Activated gamma-delta T cell (primary cell): ENCODE measurements around the gene PHF24.
"Not testable (repeated sequence)": the region's sequence is repeated elsewhere in the genome, so short reads cannot be mapped to it uniquely, and the experiment has no call there.

Experiments
- DNase-seq: peaks from one replicate; lab custom pipeline; 2025; lab: John Stamatoyannopoulos, UW
- total RNA-seq, 2 donors: gene quantifications; one replicate each; lab custom pipeline; 2026; lab: John Stamatoyannopoulos, UW

The PHF24 gene
- total RNA-seq, result 0 to 0.04 reads per million in 2 donors

DNA sequence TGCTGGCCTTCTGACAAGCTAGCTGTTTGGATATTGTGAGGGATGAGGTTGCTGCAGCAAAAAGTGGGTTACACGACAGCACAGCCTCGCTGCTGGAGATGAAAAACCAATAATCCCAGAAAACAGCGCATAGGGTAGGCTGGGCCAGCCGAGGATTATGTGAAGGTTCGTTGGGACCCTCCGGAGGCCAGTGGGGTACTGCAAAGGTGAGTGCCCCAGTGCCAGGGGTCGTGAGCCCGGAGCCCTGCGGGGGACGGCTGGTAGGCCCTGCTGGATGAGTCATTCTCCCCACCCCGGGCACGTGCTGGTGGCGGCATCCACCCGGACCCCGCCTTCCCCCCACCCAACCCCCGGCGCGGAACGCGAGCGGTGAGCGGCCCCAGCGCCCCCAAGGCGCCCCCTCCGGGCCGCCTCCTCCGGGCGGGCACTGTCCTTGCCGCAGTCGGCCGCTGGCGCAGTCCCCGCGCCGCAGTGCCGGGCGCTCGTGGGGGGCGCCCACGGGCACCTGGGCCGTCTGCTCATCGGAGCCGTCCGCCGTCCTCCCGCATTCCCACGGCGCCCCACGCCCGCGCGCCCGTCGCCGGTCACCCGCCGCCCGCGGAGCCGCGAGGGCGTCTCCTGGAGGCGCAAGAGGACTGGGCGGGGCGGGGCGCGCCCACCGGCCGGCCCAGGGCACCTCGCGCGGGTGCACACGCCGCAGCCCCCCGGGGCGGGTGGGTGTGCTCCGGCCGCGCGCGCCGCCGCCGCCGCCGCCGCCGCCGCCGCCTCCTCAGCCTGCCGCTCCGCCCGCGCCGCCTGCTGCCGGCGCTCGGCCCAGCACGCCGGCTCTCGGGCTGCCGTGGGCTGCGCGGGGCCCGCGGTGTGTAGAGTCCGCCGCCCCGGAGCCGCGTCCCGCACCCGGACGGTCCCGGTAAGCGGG lies at the start of gene PHF24:
PHF24 (plus strand) TSS at position 794 of the 919 bp plus-strand sequence. CDS start 13,014 bp downstream, outside the sequence.
- no peak for DNase-seq

GRCh38 chr9:34927061-34927460 lies 31.0 kb upstream of the PHF24 start:
- no peak for DNase-seq

DNA sequence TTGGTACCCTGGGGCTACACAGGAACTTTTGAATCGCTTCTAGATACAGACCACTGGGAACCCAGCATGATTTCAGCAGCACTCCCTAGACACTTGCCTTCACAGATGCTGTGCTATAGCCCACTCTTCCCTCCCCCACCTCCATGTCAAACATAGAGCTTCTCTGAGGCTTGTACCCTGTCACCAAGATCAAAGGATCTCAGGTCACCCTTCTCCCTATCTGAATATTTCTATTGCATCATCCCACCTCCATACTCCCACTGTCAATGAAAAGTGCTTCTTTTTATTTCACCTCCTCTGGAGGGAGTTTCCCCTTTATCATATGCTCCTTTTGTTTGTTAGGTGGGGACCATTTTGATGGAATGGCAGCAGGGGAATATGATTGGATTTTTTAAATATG lies 29.2 kb upstream of the PHF24 start:
- DNase-seq, result no peak

DNA sequence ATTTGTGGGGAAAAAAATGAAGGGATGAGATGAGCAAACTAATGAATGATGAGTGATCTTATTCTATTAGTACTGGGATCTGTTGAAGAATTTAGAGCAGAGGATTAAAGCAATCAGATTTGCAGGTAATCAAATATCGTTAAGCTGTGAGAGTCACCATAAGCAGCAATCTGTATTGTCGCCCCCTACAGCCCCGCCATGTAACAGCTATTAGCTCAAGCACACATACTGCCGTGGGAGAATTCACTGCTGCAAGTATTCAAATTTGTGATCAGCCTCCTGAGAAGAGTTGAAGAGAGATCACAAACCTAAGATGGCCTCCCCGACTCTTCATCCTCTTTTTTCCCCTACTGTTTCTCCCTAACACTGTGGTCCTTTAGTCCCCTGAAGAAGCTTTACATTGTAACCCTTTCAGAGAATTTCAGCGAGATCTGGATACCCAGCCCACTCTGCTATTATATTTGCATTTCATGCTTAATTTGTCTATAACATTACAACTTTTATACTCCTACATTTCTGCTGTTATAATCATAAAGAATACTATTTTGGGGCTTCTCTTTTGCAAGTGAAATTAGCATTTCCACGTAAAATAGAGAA lies 28.5 kb upstream of the PHF24 start:
- DNase-seq, result no peak

- DNase-seq, result not testable (repeated sequence)
Observed at GRCh38 chr9:34939989-34940388, 18.1 kb upstream of the PHF24 start.

- DNase-seq, result no peak
Observed at GRCh38 chr9:34948451-34948850, 9.6 kb upstream of the PHF24 start.

GRCh38 chr9:34954225-34954624 lies 3.9 kb upstream of the PHF24 start:
- DNase-seq, result no peak

DNA sequence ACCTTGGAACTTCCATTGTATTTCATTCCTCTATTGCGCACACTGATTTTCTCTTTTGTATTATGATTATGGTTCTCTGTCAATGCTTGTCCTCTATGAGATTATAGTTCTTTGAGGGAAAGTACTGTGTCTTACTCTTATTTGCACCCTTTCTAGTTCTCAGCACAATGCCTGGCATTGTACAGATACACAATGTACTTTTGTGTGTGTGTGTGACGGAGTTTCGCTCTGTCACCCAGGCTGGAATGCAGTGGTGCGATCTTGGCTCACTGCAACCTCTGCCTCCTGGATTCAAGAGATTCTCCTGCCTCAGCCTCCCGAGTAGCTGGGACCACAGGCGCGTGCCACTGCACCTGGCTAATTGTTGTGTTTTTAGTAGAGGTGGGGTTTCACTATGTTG lies 2.0 kb upstream of the PHF24 start:
- not testable (repeated sequence) for DNase-seq

- no peak for DNase-seq
Observed at GRCh38 chr9:34956648-34957047, 1.4 kb upstream of the PHF24 start.

DNA sequence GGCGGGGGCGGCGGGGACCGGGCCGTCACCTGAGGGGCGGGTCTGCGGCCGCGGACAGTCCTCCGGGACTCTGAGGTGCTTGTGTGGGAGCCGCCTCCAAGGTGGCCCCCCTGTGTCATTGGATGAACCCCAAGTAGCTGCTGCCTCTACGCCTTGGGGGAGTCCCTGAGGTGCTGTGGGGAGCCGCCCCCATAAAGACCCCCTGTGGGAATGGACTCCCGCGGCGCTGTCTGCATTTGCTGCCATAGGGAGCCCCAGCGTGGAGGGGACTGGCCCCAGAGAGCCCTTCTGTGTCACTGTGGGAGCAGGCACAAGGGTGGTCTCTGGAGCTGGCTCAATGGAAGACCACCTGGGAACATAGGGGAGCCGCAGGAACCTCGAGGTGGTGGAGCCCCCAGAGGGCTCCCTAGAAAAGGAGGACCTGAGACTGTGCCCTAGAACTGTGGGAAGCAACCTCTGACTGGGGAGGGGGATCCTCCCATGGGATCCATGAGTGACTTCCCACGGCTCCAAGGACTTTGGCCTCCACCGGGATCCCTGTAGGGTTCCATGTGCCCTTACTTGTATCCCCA lies 412 bp downstream of the PHF24 start:
- no peak for DNase-seq

GRCh38 chr9:34959461-34959860 lies 1.4 kb downstream of the PHF24 start:
- no peak for DNase-seq

DNA sequence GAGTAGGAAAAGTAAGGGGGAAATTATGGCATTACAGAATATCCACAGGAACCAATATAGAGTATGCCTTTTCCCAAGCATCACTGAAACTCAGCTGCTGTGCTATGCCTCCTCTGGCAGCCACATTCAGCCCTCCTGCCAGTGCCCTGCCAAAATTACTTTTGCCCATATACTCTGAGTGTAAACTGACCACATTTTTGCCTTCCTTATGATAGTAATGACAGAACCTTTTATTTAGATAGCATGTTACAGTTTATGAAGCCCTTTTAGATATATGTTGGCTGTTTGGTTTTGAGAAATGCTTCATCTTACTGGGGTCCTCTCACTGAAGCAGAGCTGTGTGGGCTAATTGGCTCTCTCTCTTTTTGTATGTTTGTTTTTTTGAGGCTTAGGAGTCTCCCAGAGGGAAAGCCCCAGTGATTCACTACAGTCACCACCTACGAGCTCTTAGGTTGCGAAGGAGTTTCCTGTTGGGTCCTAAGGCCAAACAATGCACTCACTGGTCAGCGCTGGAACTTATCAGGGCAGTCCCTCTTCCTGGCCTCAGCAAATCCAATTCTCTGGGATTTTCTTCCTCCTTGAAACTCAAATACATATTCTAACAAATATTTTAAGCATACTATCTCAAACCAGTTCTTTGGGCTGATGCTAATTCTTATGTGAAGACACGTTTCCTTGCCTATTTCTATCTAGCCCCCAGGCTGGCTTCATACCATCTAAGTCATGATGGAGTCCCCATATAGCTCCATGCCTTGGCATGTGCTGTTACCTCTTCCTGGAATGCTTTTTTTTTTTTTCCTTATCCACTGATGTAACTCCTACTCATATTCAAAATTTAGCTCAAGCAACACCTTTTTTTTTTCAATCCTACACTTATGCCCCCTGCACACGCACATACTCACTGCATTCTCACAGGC lies 3.7 kb downstream of the PHF24 start:
- DNase-seq, result no peak

- no peak for DNase-seq
Observed at GRCh38 chr9:34962546-34962945, 4.5 kb downstream of the PHF24 start.

DNA sequence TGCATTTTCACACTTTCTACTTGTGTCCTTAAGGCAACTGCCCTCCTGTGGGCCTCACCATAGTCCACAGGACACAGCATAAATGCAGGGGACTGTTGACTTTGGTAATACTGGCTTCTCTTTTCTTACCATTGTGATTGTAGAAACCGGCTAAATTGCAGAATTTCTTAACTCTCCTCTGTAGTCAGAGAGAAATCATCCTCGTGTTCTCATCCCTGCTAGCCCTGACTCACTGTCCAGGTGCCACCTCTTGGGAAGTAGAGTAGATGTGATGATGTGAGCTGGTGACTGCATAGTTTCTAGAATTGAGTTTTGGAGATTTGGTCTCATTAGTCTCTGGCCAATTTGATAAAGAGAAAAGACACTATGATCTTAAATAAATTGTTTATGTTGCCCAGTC lies 5.5 kb downstream of the PHF24 start:
- no peak for DNase-seq

GRCh38 chr9:34964458-34964857 lies 6.4 kb downstream of the PHF24 start:
- DNase-seq, result no peak

DNA sequence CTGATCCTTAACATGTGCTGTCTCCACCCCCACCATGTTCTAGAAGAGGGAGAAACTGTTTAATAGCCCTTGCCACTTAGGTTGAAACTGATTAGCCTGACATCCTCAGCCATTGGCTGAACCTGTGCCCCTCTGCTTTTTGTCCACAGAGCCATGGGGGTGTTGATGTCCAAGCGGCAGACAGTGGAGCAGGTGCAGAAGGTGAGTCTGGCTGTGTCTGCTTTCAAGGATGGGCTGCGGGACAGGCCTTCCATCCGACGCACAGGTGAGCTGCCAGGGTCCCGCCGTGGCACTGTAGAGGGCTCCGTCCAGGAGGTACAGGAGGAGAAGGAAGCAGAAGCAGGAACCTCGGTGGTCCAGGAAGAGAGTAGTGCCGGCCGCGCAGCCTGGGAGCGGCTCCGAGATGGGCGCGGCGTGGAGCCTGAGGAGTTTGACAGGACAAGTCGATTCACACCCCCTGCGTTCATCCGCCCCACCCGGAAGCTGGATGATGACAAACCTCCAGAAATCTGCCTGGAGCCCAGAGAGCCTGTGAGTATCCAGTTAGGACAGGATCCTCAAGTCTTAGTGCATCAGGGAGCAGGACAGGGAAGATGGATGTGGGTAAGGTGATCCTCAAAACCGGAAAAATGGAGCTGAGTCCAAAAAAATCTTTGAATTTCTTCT lies 13.2 kb downstream of the PHF24 start:
- no peak for DNase-seq

DNA sequence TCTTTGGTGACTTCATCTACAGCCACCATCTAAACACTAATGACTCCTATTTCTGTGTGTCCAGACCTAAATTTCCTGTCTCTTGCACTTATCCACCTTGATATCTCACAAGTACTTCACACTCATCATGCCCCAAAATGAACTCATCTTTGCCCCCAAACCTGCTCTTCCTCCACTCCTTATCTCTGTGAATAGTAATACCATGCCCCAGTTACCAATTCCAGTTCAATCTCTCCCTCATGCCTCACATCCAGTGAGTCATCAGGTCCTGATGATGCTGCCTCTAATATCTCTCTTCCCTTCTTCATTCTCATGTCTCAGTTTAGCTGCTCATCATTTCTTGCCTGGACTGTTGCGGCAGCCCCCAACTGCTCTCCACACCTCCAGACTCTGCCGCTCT lies 16.6 kb downstream of the PHF24 start:
- no peak for DNase-seq

DNA sequence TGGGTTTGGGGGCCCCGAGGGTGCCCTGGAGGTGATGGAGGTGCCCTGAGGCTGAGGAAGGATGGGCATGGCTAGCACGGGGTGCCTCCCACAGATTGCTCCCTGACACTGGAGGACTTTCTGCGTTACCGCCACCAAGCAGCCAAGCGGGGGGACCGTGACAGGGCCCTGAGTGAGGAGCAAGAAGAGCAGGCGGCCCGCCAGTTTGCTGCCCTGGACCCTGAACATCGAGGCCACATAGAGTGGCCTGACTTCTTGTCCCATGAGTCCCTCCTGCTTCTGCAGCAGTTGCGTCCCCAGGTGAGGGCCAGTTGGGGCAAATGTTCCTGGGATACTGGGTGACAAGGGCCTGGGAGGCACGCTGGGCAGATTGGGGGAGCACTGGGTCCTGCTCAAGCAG lies 18.4 kb downstream of the PHF24 start:
- DNase-seq, result no peak

- DNase-seq, result no peak
Observed at GRCh38 chr9:34976992-34977391, 18.9 kb downstream of the PHF24 start.

- DNase-seq, result no peak
Observed at GRCh38 chr9:34980181-34980761, 22.2 kb downstream of the PHF24 start.

GRCh38 chr9:34982361-34982760 lies 24.3 kb downstream of the PHF24 start:
- no peak for DNase-seq
